Stimulated activated CD8-positive, alpha-beta memory T cell treated with anti-CD3 and anti-CD28 coated beads, Interleukin-12 subunit alpha, Interleukin-12 subunit beta, amount 100 ng/mL, for 24 hours (primary cell): ENCODE results near the gene UBR4.

Experiments used
- DNase-seq: peaks from one replicate; pipeline ENCODE4 v3.0.0-alpha.2; 2020; ENCODE audit errors: extremely low read depth

Gene UBR4

GRCh38 chr1:19057182-19057779, 152.8 kb downstream of the UBR4 start:
- no peak for DNase-seq

GRCh38 chr1:19055701-19056100, 154.4 kb downstream of the UBR4 start:
- no peak for DNase-seq

GRCh38 chr1:19055001-19055400, 155.1 kb downstream of the UBR4 start:
- DNase-seq = no peak

- DNase-seq = no peak
These were observed 155.8 kb downstream of the UBR4 start for GRCh38 chr1:19054216-19054615.

GRCh38 chr1:19053486-19053885, 156.6 kb downstream of the UBR4 start:
- no peak for DNase-seq

- no peak for DNase-seq
These were observed 160.3 kb downstream of the UBR4 start for GRCh38 chr1:19049798-19050197.

GRCh38 chr1:19049128-19049768, 160.8 kb downstream of the UBR4 start:
- no peak for DNase-seq

GRCh38 chr1:19046972-19047731, 162.9 kb downstream of the UBR4 start:
- no peak for DNase-seq

GRCh38 chr1:19045898-19046880, 163.9 kb downstream of the UBR4 start:
- no peak for DNase-seq

GRCh38 chr1:19044975-19045831, 164.9 kb downstream of the UBR4 start:
- no peak for DNase-seq

GRCh38 chr1:19044471-19044870, 165.6 kb downstream of the UBR4 start:
- DNase-seq = no peak

- DNase-seq = no peak
These were observed 166.3 kb downstream of the UBR4 start for GRCh38 chr1:19043579-19044443.

GRCh38 chr1:19042675-19043578, 167.1 kb downstream of the UBR4 start:
- DNase-seq = no peak

- DNase-seq = no peak
These were observed 169.9 kb downstream of the UBR4 start for GRCh38 chr1:19040010-19040680.

GRCh38 chr1:19038732-19039131, 171.3 kb downstream of the UBR4 start:
- no peak for DNase-seq

GRCh38 chr1:19038096-19038495, 172.0 kb downstream of the UBR4 start:
- no peak for DNase-seq

GRCh38 chr1:19037659-19038058, 172.4 kb downstream of the UBR4 start:
- DNase-seq = no peak
